Lung microvascular endothelial cell (primary cell): Measurements from ENCODE around the gene TPPP. TPM values are rescaled to one million over a fixed set of nuclear protein-coding genes. Genes with fewer than 3 reads are reported as not detected.
A peak's percentile ranks its signal among the peaks of the same experiment; 100 is the strongest.

Experiments used
- DNase-seq, 2 donors: peaks; one replicate each; pipeline versions ENCODE4 v3.0.0 to v3.0.0-alpha.2; 2010; ENCODE audit warnings: low read depth in 2 of 2
- total RNA-seq: library from RNA; depleted of rRNA; stranded (reverse); fragments of >200 nt; gene quantifications from 2 replicates; pipeline ENCODE4 v1.2.1, GENCODE V29; 2014

The TPPP gene
- total RNA-seq, 1 donor from 2014 or later, result under 0.01 TPM

- DNase-seq, result no peak
These were observed 15.7 kb downstream of the TPPP start for GRCh38 chr5:677131-678101.

- DNase-seq, result no peak
These were observed 16.5 kb downstream of the TPPP start for GRCh38 chr5:676699-677076.

- no peak for DNase-seq
These were observed 17.1 kb downstream of the TPPP start for GRCh38 chr5:675871-676698.

GRCh38 chr5:675111-675870, 17.9 kb downstream of the TPPP start:
- no peak for DNase-seq

- no peak for DNase-seq
These were observed 18.5 kb downstream of the TPPP start for GRCh38 chr5:674630-675011.

- no peak for DNase-seq
These were observed 19.1 kb downstream of the TPPP start for GRCh38 chr5:673831-674629.

- DNase-seq, result no peak
These were observed 19.9 kb downstream of the TPPP start for GRCh38 chr5:673161-673830.

GRCh38 chr5:672329-673160, 20.6 kb downstream of the TPPP start:
- peak; percentile 93 to 96 for DNase-seq

GRCh38 chr5:671459-672328, 21.5 kb downstream of the TPPP start:
- DNase-seq, result peak; percentile 63 to 79

- DNase-seq, result no peak
These were observed 22.5 kb downstream of the TPPP start for GRCh38 chr5:670396-671270.

- no peak for DNase-seq
These were observed 23.2 kb downstream of the TPPP start for GRCh38 chr5:669842-670395.

- peak in 1 of 2 donors; percentile 31 for DNase-seq
These were observed 23.9 kb downstream of the TPPP start for GRCh38 chr5:669111-669841.

GRCh38 chr5:668283-668995, 24.7 kb downstream of the TPPP start:
- DNase-seq, result no peak

- no peak for DNase-seq
These were observed 26.2 kb downstream of the TPPP start for GRCh38 chr5:666816-667498.
